Measurements from ENCODE around the gene CFAP210.
"Not testable (repeated sequence)": the region's sequence is repeated elsewhere in the genome, so short reads cannot be mapped to it uniquely, and the experiment has no call there.

Gene CFAP210

DNA sequence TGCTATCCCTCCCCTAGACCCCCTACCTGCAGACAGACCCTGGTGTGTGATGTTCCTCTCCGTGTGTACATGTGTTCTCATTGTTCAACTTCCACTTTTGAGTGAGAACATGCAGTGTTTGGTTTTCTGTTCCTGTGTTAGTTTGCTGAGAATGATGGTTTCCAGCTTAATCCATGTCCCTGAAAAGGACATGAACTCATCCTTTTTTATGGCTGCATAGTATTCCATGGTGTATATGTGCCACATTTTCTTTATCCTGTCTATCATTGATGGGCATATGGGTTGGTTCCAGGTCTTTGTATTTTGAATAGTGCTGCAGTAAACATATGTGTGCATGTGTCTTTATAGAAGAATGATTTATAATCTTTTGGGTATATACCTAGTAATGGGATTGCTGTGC, 78.2 kb downstream of the CFAP210 start:
- not testable (repeated sequence) for DNase-seq

DNA sequence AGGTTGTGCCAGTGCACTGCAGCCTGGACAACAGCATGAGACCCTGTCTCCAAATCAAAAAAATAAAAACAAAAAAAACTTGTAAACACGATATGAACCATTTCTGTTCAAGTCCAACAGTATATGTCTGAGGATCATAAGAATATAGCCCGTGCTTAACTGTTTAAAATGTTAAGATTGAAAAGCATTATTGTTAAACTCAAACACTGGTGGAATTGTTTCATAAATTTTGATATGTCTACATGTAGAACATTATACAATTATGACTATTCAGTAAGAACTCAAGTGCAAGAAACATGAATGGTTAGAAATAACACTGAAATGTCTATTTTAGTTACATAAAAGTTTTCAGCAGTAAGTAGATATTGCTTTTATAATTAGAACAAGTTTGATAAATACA, 80.3 kb downstream of the CFAP210 start:
- DNase-seq = no peak

DNA sequence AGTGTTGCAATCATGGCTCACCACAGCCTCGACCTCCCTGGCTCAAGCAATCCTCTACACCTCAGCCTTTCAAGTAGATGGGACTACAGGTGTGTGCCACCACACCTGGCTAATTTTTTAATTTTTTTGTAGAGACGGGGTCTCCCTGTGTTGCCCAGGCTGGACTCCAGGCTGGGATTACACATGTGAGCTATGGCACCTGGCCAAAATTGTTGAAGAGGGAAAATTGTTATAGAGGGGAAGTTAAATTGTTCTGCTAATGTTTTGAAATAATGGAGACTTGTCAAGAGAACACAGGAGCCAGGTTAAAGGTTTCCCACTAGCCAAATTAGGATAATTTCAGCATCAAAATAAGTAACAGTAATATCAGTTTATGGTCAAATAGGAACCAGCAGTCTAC, 84.9 kb downstream of the CFAP210 start:
- DNase-seq = no peak

DNA sequence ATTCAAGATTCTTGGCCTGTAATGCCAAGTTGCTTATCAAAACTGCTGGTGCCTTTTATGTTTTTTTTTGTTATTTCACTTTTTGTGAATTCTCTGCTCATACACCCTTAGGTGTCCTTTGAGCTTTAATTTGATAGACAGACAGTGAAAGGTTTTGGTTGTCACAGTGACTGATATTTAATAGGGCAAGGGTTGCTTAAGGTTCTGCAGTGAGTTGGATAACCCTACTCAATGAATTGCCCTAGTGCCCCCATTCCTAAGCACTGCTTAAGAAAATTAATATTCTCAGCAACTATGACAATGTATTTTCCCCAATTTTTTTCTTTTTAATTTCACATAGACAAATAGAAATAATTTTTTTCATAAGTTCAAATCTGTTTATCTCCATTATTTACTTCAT, 94.6 kb downstream of the CFAP210 start:
- no peak for DNase-seq

- no peak for DNase-seq
Observed at GRCh38 chr2:169598982-169599381, 95.2 kb downstream of the CFAP210 start.

DNA sequence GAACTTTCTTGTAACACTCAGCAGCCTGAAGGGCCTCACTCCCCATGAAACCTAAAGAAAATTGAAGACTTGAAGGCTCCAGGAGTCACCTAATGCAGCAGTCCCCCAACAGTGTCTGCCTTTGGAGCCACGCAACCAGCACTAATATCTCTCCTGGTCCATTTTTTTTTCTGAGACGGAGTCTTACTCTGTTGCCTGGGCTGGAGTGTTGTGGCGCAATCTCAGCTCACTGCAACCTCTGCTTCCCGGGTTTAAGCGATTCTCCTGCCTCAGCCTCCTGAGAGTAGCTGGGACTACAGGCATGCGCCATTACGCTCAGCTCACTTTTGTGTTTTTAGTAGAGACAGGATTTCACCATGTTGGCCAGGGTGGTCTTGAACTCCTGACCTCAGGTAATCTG, 97.7 kb downstream of the CFAP210 start:
- DNase-seq = not testable (repeated sequence)
